GM19463 (cell line): Measurements from ENCODE around the gene LRP1B.

Experiments used
- ATAC-seq: cut with Tn5 transposase; IDR thresholded peaks from one replicate; pipeline ENCODE4 v1.9.1; 2021; ENCODE audit warnings: mild to moderate bottlenecking, moderate library complexity; ENCODE audit not compliant: unreplicated experiment

Gene LRP1B

DNA sequence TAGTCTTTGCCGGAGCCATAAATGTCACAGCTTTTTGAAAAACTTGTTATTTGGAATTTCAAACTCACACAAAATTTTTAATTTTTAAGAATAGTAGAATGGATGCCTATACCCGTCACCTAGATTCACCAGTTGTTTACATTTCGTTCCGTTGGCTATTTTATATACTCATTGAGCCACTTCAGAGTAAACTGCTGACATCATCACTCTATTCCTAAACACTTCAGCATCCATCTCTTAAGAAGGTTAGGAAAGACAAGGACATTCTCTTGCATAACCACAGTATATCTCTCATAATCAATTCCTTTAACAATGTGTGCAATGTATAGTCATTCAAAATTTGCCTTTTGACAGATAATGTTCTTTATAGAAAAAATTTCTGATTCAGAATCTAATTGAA lies 1065.8 kb downstream of the LRP1B start:
- ATAC-seq: no peak

GRCh38 chr2:141063406-141063805 lies 1067.4 kb downstream of the LRP1B start:
- ATAC-seq: no peak

- no peak for ATAC-seq
These were observed 1068.4 kb downstream of the LRP1B start for GRCh38 chr2:141062443-141062842.

DNA sequence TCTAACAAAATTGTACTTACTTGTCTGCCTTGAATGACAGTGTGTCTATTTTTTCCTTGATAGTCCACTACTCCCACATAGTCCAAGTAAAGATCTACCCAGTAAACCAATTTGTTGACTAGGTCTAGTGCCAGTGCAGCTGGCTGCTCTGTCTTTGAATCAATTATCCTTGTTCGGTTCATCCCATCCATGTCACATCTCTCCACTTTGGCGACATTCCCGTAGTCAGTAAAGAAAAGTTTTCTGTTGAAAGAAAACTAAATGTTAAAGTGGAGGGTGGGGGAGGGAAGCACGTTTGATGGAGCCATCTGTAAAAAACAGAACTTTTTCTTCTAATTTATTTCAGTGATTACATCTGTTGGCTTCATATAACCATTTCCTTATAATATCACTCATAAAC lies 1068.8 kb downstream of the LRP1B start:
- no peak for ATAC-seq

DNA sequence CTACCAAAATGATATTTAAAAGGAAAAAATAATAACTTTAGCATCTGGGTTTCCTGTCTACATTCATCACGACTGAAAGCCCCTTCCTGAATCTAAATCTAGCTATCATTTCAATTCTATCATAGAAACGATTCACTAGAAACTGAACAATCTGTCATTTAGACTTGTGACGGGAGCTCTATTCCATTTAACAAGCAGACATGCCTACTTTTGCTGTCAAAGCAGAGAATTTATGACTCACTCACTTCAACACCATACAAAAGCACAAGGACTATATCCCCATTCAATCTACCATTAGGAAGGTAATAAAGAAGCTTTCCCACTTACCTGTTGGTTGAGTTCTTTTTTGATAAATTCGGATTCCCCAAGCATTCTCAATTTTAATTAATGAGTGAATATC lies 1072.3 kb downstream of the LRP1B start:
- no peak for ATAC-seq

DNA sequence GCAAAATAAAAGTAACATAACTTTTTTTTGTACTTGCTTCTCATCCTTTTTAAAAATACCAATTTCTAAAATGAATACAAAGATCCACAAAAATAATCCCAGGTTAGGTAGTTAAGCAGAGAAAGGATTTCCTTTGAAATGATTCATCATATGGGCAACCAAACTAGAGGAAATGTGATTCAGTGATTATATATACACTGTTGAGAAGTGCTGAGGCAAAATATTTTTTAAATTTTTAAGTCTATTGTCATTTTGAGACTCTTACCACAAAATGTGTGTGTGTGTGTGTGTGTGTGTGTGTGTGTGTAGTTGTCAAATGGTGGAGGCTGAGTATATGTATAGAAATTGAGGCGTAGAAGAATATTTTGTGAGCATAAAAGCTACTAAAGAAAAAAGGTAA lies 1075.3 kb downstream of the LRP1B start:
- no peak for ATAC-seq

GRCh38 chr2:141048951-141049350 lies 1081.9 kb downstream of the LRP1B start:
- ATAC-seq: no peak

DNA sequence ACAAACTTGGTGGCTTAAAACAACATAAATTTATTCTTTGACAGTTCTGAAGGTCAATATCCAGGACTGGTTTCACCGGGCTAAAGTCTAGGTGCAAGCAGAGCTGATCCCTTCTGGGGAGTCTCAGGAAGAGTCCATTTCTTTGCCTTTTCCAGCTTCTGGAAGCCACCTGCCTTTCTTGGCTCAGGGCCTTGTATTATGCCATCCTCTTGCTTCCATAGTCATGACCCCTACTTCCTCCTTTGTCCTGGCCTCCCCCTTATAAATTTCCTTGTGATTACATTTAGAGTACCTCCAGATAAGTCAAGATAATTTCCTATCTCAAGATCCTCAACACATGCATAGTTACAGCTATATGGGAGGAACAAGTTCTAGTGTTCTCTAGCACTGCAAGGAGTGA lies 1089.5 kb downstream of the LRP1B start:
- ATAC-seq: no peak

DNA sequence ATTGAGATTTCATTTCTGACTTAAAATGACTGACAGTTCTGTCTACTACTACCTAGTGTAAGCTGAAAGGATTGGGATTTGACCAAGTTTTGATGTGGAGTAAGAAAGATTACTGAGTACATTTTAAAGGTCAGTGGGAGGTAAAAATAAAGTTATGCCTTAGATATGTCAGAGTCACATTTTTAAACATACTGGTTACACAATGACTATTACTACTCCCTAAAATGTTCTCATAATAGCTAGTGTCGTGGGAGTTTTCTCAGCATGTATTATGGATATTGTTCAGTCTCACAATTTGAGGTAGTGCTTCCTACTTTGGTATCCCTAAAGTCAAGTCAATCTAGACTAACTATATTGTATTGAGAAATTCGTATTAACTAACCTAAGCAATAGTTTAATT lies 1092.5 kb downstream of the LRP1B start:
- ATAC-seq: no peak

- no peak for ATAC-seq
These were observed 1093.5 kb downstream of the LRP1B start for GRCh38 chr2:141037361-141037760.

GRCh38 chr2:141035846-141036420 lies 1094.9 kb downstream of the LRP1B start:
- no peak for ATAC-seq

DNA sequence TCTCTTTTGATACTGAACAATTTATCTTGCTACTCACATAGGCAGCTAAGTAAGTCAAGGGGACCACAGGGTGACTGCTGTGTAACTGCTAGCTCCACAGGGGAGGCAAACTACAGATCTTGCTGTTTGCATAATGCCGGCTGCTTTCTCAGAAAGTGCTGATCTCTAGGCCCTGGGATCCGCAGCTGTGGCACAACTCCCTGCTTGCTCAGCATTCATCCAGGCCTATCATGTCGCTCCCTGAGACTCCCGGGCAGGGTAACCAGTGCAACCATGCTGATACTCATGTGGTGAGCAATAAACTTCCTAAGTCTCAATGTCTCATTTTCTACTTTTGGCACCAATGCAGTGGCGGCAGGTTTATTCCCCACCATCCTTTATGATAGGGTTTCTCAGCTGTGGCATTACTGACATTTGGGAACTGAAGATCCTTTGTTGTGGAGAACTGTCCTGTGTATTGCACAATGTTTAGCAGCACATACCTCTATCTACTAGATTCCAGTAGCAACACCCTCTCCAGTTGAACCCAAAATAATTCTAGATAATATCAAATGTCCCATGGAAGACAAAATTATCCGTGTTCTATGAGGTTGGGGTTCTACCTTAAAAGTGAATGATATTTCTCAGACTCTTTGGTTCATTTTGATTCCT lies 1101.3 kb downstream of the LRP1B start:
- no peak for ATAC-seq

- ATAC-seq: no peak
These were observed 1103.6 kb downstream of the LRP1B start for GRCh38 chr2:141027221-141027620.

DNA sequence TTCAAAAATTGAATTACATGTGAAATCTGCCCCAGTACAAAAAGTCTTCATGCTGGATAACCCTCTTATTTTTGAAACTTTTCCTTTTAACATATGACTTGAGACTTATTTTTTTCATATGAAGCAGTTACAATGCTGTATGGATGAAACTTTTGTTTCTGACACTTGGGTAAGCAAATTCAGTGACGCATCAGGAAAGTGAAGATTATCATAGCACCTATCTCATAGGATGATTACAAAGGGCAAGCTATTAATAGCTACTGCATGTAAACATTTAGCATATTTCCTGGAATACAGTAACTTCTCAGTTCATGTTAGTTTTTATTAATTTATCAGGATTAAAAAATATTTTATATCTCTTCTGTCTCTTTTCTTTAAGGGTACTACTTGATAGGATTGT lies 1109.2 kb downstream of the LRP1B start:
- no peak for ATAC-seq

DNA sequence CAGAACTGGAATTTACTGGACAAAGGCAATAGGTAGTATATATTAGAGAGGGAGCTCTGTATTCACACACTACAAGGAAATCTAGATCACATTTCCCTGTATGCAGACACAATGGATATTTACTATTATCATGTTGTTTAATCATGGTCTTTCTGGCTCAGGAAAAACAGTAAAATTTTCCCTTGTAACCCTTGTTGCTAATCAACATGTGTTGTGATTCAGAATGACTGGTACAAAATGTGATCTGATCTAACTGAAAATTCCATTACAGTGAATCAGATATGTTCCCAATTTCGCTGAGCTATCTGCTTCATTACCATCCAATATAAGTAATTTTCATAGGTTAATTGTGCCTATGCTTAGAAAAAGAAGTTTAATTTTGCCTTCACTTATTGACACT lies 1109.7 kb downstream of the LRP1B start:
- no peak for ATAC-seq

GRCh38 chr2:141020346-141020745 lies 1110.5 kb downstream of the LRP1B start:
- ATAC-seq: no peak

GRCh38 chr2:141015341-141016047 lies 1115.3 kb downstream of the LRP1B start:
- no peak for ATAC-seq

- ATAC-seq: no peak
These were observed 1126.7 kb downstream of the LRP1B start for GRCh38 chr2:141003967-141004657.

DNA sequence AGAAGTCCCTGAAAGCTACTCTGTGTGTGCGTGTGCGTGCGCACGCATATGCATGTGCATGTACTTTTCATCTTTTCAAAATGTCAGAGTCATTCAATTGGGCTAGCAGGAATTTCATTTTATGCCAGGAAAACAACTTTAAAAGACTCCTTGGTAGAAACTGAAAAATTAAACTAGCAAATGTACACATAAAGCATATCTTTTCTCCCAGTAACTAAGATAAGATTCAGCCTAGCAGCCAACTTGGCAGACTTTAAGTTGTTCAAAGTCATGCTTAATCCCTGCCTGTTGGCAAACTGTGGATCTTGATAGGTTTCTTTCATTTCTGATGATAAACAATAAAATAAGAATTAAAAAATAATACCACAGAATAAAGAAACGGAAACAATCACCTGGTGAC lies 1129.1 kb downstream of the LRP1B start:
- no peak for ATAC-seq

GRCh38 chr2:140998577-140998976 lies 1132.2 kb downstream of the LRP1B start:
- no peak for ATAC-seq

- ATAC-seq: no peak
These were observed 1132.8 kb downstream of the LRP1B start for GRCh38 chr2:140998017-140998416.

DNA sequence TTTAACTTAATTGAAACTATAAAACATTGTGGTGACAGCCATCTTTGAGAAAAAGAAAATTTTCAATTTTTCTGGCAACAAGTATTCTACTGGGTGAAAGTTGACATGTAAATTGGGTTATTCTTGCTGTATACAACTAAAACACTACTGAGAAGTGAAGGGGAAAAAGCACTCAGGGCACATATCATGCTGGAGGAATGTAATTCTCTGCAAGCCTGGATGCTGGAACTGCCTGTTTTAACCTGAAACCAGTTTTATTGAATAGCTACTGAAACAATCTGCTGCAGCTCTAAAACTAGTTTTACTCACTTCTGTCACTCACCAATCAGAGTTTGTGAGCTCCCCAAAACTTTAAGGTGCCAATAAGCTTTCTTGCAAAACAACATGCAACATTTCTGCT lies 1136.0 kb downstream of the LRP1B start:
- ATAC-seq: no peak
